Left lung (tissue), 10 donors: Measurements from ENCODE around the gene SYNDIG1L. TPM values are rescaled to one million over a fixed set of nuclear protein-coding genes. Genes with fewer than 3 reads are reported as not detected.
"Not testable (repeated sequence)": the region's sequence is repeated elsewhere in the genome, so short reads cannot be mapped to it uniquely, and the experiment has no call there.

Experiments used
- ATAC-seq: fragments of 200-7000 bp; cut with Tn5 transposase; one replicate; pipeline ENCODE4 v1.9.1; 2020; ENCODE audit warnings: moderate library complexity
- DNase-seq, 4 donors: peaks; one replicate each; pipeline ENCODE4 v3.0.0-alpha.2; 2013 to 2020
- H3K27ac ChIP-seq, 2 donors: fragments of 200-600 bp; sonication (generic) in 1 of 2; one replicate each; pipeline versions ENCODE4 v1.5.0 to v1.8.0; 2020 to 2021
- H3K27me3 ChIP-seq, 2 donors: fragments of 200-600 bp; sonication (generic) in 1 of 2; one replicate each; pipeline versions ENCODE4 v1.5.0 to v1.8.0; 2020 to 2021
- H3K36me3 ChIP-seq, 2 donors: fragments of 200-600 bp; sonication (generic) in 1 of 2; one replicate each; pipeline versions ENCODE4 v1.5.0 to v1.8.0; 2020 to 2021
- H3K4me1 ChIP-seq, 2 donors: fragments of 200-600 bp; one replicate each; pipeline ENCODE4 v1.8.0; 2021
- H3K4me3 ChIP-seq, 2 donors: fragments of 200-600 bp; sonication (generic) in 1 of 2; one replicate each; pipeline versions ENCODE4 v1.5.0 to v1.8.0; 2020 to 2021; ENCODE audit warnings: mild to moderate bottlenecking in 1 of 2
- H3K9me3 ChIP-seq, 2 donors: fragments of 200-600 bp; sonication (generic) in 1 of 2; one replicate each; pipeline versions ENCODE4 v1.5.0 to v1.8.0; 2020 to 2021
- intact Hi-C, 2 donors: fragments of 100-400 bp; cut with DNase I; formaldehyde crosslinking; loops; one replicate each; pipeline versions ENCODE4 v1.11.2 to v1.14.2; 2022
- polyA plus RNA-seq, 6 donors: library from polyadenylated mRNA; unstranded; fragments of 120-200 nt; gene quantifications; one replicate each; pipeline ENCODE4 v1.2.1, GENCODE V29; 2013; ENCODE audit not compliant: insufficient read length in 6 of 6
- total RNA-seq, 2 donors: library from RNA; stranded (reverse); fragmentation: NEBNext Ultra II Directional; extraction: Animal tissue kit (Norgen Biotek cat#: 25700); gene quantifications; one replicate each; pipeline ENCODE4 v1.2.1, GENCODE V29; 2021
- TF ChIP-seq, protein P1 (sequence below), 2 donors: fragments of 200-600 bp; sonication (generic) in 1 of 2; IDR thresholded peaks; one replicate each; pipeline versions ENCODE4 v1.5.0 to v1.8.0; 2021; ENCODE audit warnings: antibody characterized with exemption in 2 of 2
- donor health status: DM: no; HTN: yes; CAD: no.
- donor health status: DM: no; HTN: no; CAD: no.

Gene SYNDIG1L
- total and polyA plus RNA-seq, 8 donors, result 0.37 to 0.87 (median 0.59) TPM

DNA sequence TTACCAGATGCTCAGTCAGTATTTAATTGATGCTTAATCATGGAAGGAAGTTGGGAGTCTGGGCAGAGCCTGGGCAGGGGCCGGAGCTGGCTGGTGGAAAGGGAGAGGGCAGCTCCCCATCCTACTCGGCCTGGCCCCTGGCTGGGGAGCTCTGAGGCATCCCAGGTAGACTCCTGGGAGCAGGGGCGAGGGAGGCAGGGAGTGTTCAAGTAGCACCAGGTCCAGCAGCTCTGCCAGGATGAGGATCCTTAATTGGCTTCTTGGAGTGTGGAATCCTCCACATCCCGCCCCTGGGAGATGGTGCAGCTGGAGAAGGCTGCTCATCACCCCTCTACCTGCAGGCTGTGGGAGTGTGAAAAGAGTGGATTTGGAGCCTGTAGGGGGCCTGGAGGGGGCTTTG lies 30.9 kb downstream of the SYNDIG1L start:
- Histone ChIP-seq H3K27ac (no peak overlapping the region), H3K4me3 (no peak overlapping the region), H3K4me1 (no peaks in the 10 kb centered on the region), H3K36me3 (no peaks in the 10 kb centered on the region), H3K27me3 (peaks cover 0 to 13% of the 10 kb centered on the region in 2 donors), H3K9me3 (no peaks in the 10 kb centered on the region)
- TF ChIP-seq, protein P1, sequence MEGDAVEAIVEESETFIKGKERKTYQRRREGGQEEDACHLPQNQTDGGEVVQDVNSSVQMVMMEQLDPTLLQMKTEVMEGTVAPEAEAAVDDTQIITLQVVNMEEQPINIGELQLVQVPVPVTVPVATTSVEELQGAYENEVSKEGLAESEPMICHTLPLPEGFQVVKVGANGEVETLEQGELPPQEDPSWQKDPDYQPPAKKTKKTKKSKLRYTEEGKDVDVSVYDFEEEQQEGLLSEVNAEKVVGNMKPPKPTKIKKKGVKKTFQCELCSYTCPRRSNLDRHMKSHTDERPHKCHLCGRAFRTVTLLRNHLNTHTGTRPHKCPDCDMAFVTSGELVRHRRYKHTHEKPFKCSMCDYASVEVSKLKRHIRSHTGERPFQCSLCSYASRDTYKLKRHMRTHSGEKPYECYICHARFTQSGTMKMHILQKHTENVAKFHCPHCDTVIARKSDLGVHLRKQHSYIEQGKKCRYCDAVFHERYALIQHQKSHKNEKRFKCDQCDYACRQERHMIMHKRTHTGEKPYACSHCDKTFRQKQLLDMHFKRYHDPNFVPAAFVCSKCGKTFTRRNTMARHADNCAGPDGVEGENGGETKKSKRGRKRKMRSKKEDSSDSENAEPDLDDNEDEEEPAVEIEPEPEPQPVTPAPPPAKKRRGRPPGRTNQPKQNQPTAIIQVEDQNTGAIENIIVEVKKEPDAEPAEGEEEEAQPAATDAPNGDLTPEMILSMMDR (IDR thresholded peaks at IDR 0.05), result no peak
- intact Hi-C loops, result no loop called here
- no peak for DNase-seq
- no peak for ATAC-seq

DNA sequence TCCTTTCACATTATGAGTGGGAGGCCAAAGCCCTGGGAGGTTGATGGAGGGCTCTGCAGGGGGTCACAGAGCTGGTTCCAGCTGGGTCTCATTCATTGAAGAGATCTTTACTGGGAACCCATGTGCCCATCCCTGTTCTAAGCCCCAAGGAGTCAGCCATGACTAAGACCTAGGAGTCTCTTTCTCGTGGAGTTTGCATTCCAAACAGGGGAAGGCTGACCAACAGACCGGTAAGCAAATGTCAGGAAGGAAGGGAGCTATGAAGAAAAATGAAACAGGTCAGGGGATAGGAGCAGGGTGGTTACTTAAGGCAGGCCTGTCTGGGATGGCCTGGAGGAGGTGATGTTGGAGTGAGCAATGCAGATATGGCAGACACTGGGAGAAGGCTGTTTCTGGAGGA lies 31.5 kb downstream of the SYNDIG1L start:
- H3K27ac ChIP-seq, result no peak overlapping the region
- TF ChIP-seq, protein P1 (IDR thresholded peaks at IDR 0.05), result no peak
- no peak for DNase-seq
- no peak overlapping the region for H3K4me3 ChIP-seq
- no peak for ATAC-seq
- H3K4me1 ChIP-seq, result no peaks in the 10 kb centered on the region
- intact Hi-C loops, result no loop called here
- H3K27me3 ChIP-seq, result peaks cover 0 to 13% of the 10 kb centered on the region in 2 donors
- no peaks in the 10 kb centered on the region for H3K9me3 ChIP-seq
- H3K36me3 ChIP-seq, result no peaks in the 10 kb centered on the region

DNA sequence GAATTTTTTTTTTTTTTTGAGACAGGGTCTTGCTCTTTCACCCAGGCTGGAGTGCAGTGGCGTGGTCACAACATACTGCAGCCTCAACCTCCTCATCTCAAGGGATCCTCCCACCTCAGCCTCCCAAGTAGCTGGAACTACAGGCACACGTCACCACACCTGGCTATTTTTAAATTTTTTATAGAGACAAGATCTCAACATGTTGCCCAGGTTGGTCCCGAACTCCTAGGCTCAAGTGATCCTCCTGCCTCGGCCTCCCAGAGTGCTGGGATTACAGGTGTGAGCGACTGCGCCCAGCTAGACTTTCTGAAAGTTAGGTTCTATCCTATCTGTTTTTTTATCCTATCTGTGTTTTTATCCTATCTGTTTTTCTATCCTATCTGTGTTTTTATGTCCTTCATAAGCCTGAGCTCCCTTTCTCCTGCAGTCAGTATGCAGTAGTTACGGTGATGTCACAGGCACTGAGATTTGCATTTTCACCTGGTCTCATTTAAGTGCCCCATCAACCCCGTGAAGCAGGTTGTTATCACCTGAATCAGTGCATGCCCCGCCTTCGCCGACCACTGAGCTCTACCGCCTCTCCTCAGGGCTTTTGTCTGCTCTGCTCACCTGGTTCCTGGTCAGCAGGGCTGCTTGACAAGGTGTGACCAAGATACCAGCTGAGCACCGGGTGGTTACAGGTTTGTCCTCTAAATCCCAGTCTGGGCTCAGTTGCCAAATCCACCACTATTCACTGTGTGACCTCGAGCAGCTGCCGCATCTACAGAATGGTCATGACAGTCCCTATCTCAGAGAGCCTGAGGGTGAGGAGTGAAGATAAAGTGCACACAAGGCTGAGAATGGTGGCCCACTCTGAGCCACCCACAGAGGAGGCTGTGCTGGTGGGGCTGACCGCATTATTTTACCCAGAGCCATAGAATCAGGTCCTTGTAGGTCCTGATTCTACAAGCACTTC lies 33.1 kb downstream of the SYNDIG1L start:
- no peak overlapping the region for H3K27ac ChIP-seq
- H3K4me1 ChIP-seq, result no peaks in the 10 kb centered on the region
- DNase-seq (no peak), ATAC-seq (no peak)
- H3K9me3 ChIP-seq, result no peaks in the 10 kb centered on the region
- H3K4me3 ChIP-seq, result no peak overlapping the region
- no peaks in the 10 kb centered on the region for H3K36me3 ChIP-seq
- TF ChIP-seq, protein P1 (IDR thresholded peaks at IDR 0.05), result no peak
- H3K27me3 ChIP-seq, result peaks cover 0 to 13% of the 10 kb centered on the region in 2 donors
- intact Hi-C loops, result no loop called here

DNA sequence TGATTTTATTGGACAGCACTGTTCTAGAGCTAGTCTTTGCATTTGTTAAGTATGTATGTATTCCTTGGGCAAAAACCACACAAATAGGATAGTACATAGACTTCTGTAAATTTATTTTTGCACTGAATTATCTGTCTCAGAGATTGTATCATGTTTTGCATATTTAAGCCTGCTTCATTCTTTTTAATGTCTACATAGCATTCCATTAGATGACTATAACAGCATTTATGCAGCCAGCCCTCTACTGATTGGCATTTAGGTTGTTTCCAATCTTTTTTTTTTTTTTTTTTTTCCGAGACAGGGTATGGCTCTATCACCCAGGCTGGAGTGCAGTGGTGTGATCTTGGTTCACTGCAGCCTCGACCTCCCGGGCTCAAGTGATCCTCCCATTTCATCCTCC lies 34.5 kb downstream of the SYNDIG1L start:
- no peaks in the 10 kb centered on the region for H3K36me3 ChIP-seq
- H3K9me3 ChIP-seq, result no peaks in the 10 kb centered on the region
- ATAC-seq (no peak), DNase-seq (no peak)
- H3K27me3 ChIP-seq, result peaks cover 0 to 13% of the 10 kb centered on the region in 2 donors
- no peak overlapping the region for H3K27ac ChIP-seq
- H3K4me3 ChIP-seq, result no peak overlapping the region
- no peaks in the 10 kb centered on the region for H3K4me1 ChIP-seq
- TF ChIP-seq, protein P1 (IDR thresholded peaks at IDR 0.05), result no peak
- intact Hi-C loops, result no loop called here

DNA sequence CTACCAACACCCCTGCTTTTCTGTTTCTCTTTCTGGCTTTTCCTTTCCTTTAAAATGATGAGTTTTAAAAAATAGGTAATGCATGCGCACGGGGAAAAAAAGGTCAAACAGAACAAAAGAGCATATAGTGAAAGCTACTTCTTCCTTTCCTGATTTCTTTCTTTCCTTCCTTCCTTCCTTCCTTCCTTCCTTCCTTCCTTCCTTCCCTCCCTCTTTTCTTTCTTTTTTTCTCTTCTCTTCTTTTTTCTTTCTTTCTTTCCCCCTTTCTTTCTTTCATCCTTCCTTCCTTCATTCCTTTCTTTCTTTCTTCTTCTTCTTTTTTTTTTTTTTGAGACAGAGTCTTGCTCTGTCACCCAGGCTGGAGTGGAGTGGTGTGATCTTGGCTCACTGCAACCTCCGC lies 35.5 kb downstream of the SYNDIG1L start:
- intact Hi-C loops, H3K27ac ChIP-seq, H3K36me3 ChIP-seq, H3K9me3 ChIP-seq, H3K4me3 ChIP-seq, ATAC-seq, DNase-seq, H3K4me1 ChIP-seq: not testable (repeated sequence)
- peaks cover 0 to 13% of the 10 kb centered on the region in 2 donors for H3K27me3 ChIP-seq
